ENCODE results near the gene C6orf120. TPM values are rescaled to one million over a fixed set of nuclear protein-coding genes. Genes with fewer than 3 reads are reported as not detected.
A peak's percentile ranks its signal among the peaks of the same experiment; 100 is the strongest.

The C6orf120 gene
- total and polyA plus RNA-seq, 2 of the 13 experiments (the other 11 are each of a cell fraction or from before 2014, with no cell fraction given), result 21.7 to 29.9 TPM

GRCh38 chr6:169702840-169703246, 917 bp downstream of the C6orf120 start (continued):
- TF ChIP-seq RNF219 (CRISPR knock-in tag; IDR thresholded peaks at IDR 0.05) (no peak), MTF2 (CRISPR knock-in tag; IDR thresholded peaks at IDR 0.05; ENCODE audit: borderline replicate concordance) (0 out of 2 replicates have a peak, but pooled peaks have one; percentile 8), CBFB (CRISPR knock-in tag; IDR thresholded peaks at IDR 0.05) (0 out of 2 replicates have a peak, but pooled peaks have one; percentile 37), ZEB1 (IDR thresholded peaks at IDR 0.05; ENCODE audit: insufficient replicate concordance, low read depth) (peak; percentile 10), ZNF552 (CRISPR knock-in tag; IDR thresholded peaks at IDR 0.05; ENCODE audit: borderline replicate concordance) (0 out of 2 replicates have a peak, but pooled peaks have one; percentile 4), USF2 (IDR thresholded peaks at IDR 0.05; ENCODE audit: low read depth, low read length) (no peak), USF2 (CRISPR knock-in tag; IDR thresholded peaks at IDR 0.05; ENCODE audit: borderline replicate concordance) (0 out of 2 replicates have a peak, but pooled peaks have one; percentile 20), ATRX (CRISPR knock-in tag; IDR thresholded peaks at IDR 0.05; ENCODE audit: borderline replicate concordance) (no peak), DNMT3B (CRISPR knock-in tag; conservative IDR thresholded peaks at IDR 0.05) (0 out of 2 replicates have a peak, but pooled peaks have one; percentile 3), ZNF292 (CRISPR knock-in tag; IDR thresholded peaks at IDR 0.05; ENCODE audit: borderline replicate concordance, low read depth) (peak; percentile 9; the same call in 1 of the 2 replicates), RARA (CRISPR knock-in tag; IDR thresholded peaks at IDR 0.05) (peak; percentile 22; the same call in 1 of the 2 replicates), SMYD3 (CRISPR knock-in tag; IDR thresholded peaks at IDR 0.05) (peak; percentile 45; the same call in 1 of the 2 replicates), KDM2A (CRISPR knock-in tag; IDR thresholded peaks at IDR 0.05; ENCODE audit: borderline replicate concordance, low read depth) (no peak), ZBTB40 (IDR thresholded peaks at IDR 0.05) (no peak), ZBTB40 (CRISPR knock-in tag; IDR thresholded peaks at IDR 0.05) (0 out of 2 replicates have a peak, but pooled peaks have one; percentile 43), ZNF878 (CRISPR knock-in tag; IDR thresholded peaks at IDR 0.05) (0 out of 2 replicates have a peak, but pooled peaks have one; percentile 67), FOXJ3 (CRISPR knock-in tag; IDR thresholded peaks at IDR 0.05; ENCODE audit: borderline replicate concordance) (0 out of 2 replicates have a peak, but pooled peaks have one; percentile 6)
